Activated T-cell treated with anti-CD3 and anti-CD28 coated beads, Interleukin-2, amount 50 U/mL, for 24 hours (primary cell): ENCODE results near the gene STARD3NL.

Experiments used
- DNase-seq: peaks from one replicate; pipeline ENCODE4 v3.0.0-alpha.2; 2020
- H3K27ac Mint-ChIP-seq: 2 replicates; pipeline ENCODE4 v1.8.0; 2020; ENCODE audit warnings: mild to moderate bottlenecking, mixed read lengths
- H3K27me3 Mint-ChIP-seq: 2 replicates; pipeline ENCODE4 v1.8.0; 2020; ENCODE audit warnings: mixed read lengths
- H3K36me3 Mint-ChIP-seq: 2 replicates; pipeline ENCODE4 v1.8.0; 2020; ENCODE audit warnings: low read depth, mixed read lengths
- H3K4me1 Mint-ChIP-seq: 2 replicates; pipeline ENCODE4 v1.8.0; 2020; ENCODE audit warnings: low read depth, mixed read lengths
- H3K4me3 Mint-ChIP-seq: 2 replicates; pipeline ENCODE4 v1.8.0; 2020; ENCODE audit warnings: mild to moderate bottlenecking, moderate library complexity, mixed read lengths
- H3K9me3 Mint-ChIP-seq: 2 replicates; pipeline ENCODE4 v1.8.0; 2020; ENCODE audit warnings: mixed read lengths

STARD3NL gene

DNA sequence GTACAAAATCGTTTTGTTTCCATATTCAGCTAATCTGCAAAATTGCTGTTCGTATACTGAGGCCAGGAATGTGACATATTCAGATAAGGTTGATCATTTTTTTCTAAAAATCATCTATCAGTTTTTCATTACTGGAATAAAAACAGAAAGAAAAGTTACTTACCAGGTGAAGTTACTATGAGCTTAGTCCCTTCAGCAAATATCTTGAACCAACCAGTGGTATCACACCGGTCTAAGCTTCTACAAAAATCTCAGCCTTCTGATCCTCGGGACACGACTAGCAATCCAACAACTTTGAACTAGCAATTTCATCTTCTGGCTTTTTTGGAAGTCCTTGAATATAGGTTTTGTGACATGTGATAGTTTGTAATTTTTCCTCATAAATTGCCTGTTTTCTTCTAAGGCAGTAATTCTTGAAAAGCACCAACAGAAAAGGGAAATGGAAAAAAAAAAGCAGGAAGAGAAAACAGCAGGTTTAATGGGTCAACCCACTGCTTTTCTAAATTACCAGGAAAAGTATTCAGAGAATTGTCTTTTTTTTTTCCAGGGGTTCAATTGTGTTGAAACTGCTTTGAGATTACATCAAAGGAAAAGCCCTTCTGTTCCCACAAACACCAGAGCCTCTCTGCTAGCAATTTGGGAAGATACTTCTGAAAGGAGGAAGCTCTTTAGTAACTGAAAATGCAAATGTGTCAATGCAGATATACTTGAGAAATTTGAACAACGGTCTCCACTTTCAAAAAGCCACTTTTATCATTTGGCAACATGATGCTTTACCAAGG is 98.2 kb downstream of the STARD3NL start:
- Mint-ChIP-seq H3K27me3 (no peaks in the 10 kb centered on the region), H3K36me3 (no peaks in the 10 kb centered on the region), H3K27ac (no peak overlapping the region), H3K9me3 (no peaks in the 10 kb centered on the region), H3K4me3 (peak overlapping the region; percentile 66), H3K4me1 (no peaks in the 10 kb centered on the region)
- no peak for DNase-seq

- H3K36me3 Mint-ChIP-seq: no peaks in the 10 kb centered on the region
- no peak overlapping the region for H3K4me3 Mint-ChIP-seq
- DNase-seq: no peak
- no peaks in the 10 kb centered on the region for H3K9me3 Mint-ChIP-seq
- no peak overlapping the region for H3K27ac Mint-ChIP-seq
- no peaks in the 10 kb centered on the region for H3K4me1 Mint-ChIP-seq
- H3K27me3 Mint-ChIP-seq: no peaks in the 10 kb centered on the region
Measured at GRCh38 chr7:38280000-38280399, 102.0 kb downstream of the STARD3NL start.
